Mammary epithelial cell (primary cell): ENCODE data around the gene ZGPAT.

Source experiments
- CTCF ChIP-seq, 2 donors: IDR thresholded peaks in 1 of 2; conservative IDR thresholded peaks in 1 of 2; 2 replicates each; pipeline ENCODE4 v1.5.1; 2011 to 2012; ENCODE audit warnings: inconsistent platforms in 2 of 2, low read length in 2 of 2, mild to moderate bottlenecking in 2 of 2, control low read depth in 1 of 2, low read depth in 1 of 2; ENCODE audit not compliant: insufficient read depth in 1 of 2; ENCODE audit errors: extremely low read depth in 1 of 2
- EZH2 ChIP-seq: IDR thresholded peaks from 2 replicates; pipeline ENCODE4 v1.6.1; 2012; ENCODE audit warnings: low read length, inconsistent platforms, borderline replicate concordance

GRCh38 chr20:63690003-63690897, 17.6 kb upstream of the ZGPAT start:
- TF ChIP-seq CTCF (conservative IDR thresholded peaks at IDR 0.05 in 1 of 2, IDR thresholded peaks at IDR 0.05 in 1 of 2; ENCODE audit: extremely low read depth in 1 of 2, insufficient read depth in 1 of 2, low read depth in 1 of 2, low read length in 2 of 2) (no peak), EZH2 (no peak)
